ENCODE data around the gene GYPE. TPM values are rescaled to one million over a fixed set of nuclear protein-coding genes. Genes with fewer than 3 reads are reported as not detected.
"Not testable (repeated sequence)": the region's sequence is repeated elsewhere in the genome, so short reads cannot be mapped to it uniquely, and the experiment has no call there.

Gene GYPE
- total RNA-seq, 4 donors from 2014 or later: 0.76 TPM; not detected in 3

DNA sequence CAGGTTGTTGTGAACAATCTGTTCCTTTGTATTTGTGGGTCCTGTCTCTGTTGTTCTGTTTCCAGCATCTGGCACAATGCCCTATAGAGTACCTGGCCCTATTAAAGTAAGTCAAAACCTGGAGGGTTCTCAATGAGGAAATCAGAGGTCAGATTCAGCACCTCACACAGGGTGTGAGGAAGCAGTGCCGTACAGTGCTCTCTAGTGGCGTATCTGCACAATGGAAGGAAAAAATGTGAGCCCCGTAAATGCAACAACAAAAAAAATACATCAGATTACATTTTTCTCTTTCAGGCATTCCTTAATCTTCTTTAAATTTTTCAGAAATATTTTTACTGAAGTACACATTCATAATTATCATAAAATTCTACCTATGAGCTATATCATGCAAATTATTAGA, 2.5 kb upstream of the GYPE start:
- peak in 1 of 6 experiments; percentile 33 for TF ChIP-seq CTCF (IDR thresholded peaks at IDR 0.05)
- not testable (repeated sequence) for H3K9me3 ChIP-seq, H3K4me1 ChIP-seq, H3K36me3 ChIP-seq, H3K27ac ChIP-seq, H3K4me3 ChIP-seq, H3K27me3 ChIP-seq
- DNase-seq: peak in 1 of 3 donors; percentile 44

GRCh38 chr4:143904431-143904830, 928 bp downstream of the GYPE start:
- not testable (repeated sequence) for H3K4me3 ChIP-seq, H3K9me3 ChIP-seq, H3K4me1 ChIP-seq, DNase-seq, H3K27me3 ChIP-seq, H3K27ac ChIP-seq, H3K36me3 ChIP-seq

- not testable (repeated sequence) for H3K27me3 ChIP-seq, H3K4me3 ChIP-seq, H3K36me3 ChIP-seq, H3K27ac ChIP-seq, H3K9me3 ChIP-seq, DNase-seq, H3K4me1 ChIP-seq
Observed at GRCh38 chr4:143890323-143890722, 15.0 kb downstream of the GYPE start.

DNA sequence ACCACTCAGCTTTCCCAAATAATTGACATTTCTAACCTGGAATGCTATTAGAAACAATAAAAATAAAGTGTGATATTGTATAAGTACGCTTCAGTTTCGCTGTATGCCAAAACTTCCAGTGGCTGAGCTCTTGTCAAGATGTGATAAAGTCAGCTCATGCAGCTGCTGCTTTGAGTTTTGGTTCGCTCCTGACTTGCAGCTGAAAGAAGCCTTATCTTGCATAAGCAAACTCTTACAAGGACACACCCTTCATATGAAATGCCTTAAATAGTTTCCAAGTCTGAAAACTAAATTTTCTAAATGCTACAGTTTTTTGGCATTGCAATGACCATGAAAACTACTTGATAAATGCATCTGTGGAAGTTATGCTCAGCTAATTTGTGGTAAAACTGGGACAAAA, 17.2 kb downstream of the GYPE start:
- not testable (repeated sequence) for H3K9me3 ChIP-seq, DNase-seq, H3K27me3 ChIP-seq

DNA sequence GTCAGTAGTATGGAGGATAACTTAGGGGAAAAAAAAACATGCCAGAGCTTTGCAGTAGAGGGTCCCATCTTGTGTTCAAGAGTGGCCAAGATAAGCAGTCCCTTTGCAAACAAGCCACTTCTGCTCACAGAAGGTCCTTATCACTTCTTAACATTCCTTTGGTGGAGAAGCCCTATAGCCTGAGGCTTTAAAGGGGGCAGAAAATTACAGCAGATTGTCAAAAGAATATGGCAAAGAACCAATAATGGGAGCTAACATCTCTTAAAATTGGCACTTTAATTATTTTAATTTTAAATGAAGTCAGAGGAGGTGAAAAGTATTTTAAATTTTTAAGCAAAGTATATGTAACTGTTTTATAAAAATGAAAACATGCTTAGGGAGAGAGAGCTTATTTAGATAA, 20.4 kb downstream of the GYPE start:
- H3K4me1 ChIP-seq, H3K4me3 ChIP-seq, H3K9me3 ChIP-seq, DNase-seq, H3K27ac ChIP-seq, H3K27me3 ChIP-seq, H3K36me3 ChIP-seq: not testable (repeated sequence)

More for the DNA sequence above, 17.2 kb downstream of the GYPE start:
- H3K36me3 ChIP-seq, H3K4me3 ChIP-seq, H3K4me1 ChIP-seq, H3K27ac ChIP-seq: not testable (repeated sequence)

GRCh38 chr4:143883529-143883928, 21.8 kb downstream of the GYPE start:
- no peak for DNase-seq
- no peak overlapping the region for H3K27ac ChIP-seq
- no peak for TF ChIP-seq POLR2A (IDR thresholded peaks at IDR 0.05)
- no peak for TF ChIP-seq CTCF (IDR thresholded peaks at IDR 0.05)
- no peak overlapping the region for H3K4me3 ChIP-seq
- no peaks in the 10 kb centered on the region for H3K4me1 ChIP-seq
- no peaks in the 10 kb centered on the region for H3K9me3 ChIP-seq
- no peaks in the 10 kb centered on the region for H3K36me3 ChIP-seq
- no peaks in the 10 kb centered on the region for H3K27me3 ChIP-seq

DNA sequence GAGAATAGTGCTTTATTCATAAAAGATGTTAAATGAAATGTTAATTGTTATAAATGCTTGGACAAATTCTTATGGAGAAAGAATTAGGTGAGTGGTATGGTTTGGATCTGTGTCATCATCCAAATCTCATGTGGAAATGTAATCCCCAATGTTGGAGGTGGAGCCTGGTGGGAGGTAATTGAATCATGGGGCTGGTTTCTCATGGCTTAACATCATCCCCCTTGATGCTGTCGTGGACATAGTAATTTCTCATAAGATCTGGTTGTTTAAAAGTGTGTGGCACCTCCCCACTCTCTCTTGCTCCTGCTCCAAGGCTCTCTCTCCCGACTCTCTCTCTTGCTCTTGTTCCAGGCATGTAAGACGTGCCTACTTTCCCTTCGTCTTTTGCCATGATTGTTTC, 22.5 kb downstream of the GYPE start:
- Histone ChIP-seq H3K4me1 (no peaks in the 10 kb centered on the region), H3K27me3 (no peaks in the 10 kb centered on the region), H3K4me3 (no peak overlapping the region), H3K27ac (no peak overlapping the region), H3K9me3 (no peaks in the 10 kb centered on the region), H3K36me3 (no peaks in the 10 kb centered on the region)
- TF ChIP-seq CTCF (IDR thresholded peaks at IDR 0.05): no peak
- no peak for TF ChIP-seq POLR2A (IDR thresholded peaks at IDR 0.05)
- DNase-seq: no peak

GRCh38 chr4:143879561-143879960, 25.8 kb downstream of the GYPE start:
- H3K4me1 ChIP-seq, H3K4me3 ChIP-seq, DNase-seq, H3K9me3 ChIP-seq, H3K27ac ChIP-seq, H3K36me3 ChIP-seq, H3K27me3 ChIP-seq: not testable (repeated sequence)

- not testable (repeated sequence) for H3K4me1 ChIP-seq, H3K36me3 ChIP-seq, H3K9me3 ChIP-seq, DNase-seq, H3K27ac ChIP-seq, H3K27me3 ChIP-seq, H3K4me3 ChIP-seq
Observed at GRCh38 chr4:143875357-143875756, 30.0 kb downstream of the GYPE start.

DNA sequence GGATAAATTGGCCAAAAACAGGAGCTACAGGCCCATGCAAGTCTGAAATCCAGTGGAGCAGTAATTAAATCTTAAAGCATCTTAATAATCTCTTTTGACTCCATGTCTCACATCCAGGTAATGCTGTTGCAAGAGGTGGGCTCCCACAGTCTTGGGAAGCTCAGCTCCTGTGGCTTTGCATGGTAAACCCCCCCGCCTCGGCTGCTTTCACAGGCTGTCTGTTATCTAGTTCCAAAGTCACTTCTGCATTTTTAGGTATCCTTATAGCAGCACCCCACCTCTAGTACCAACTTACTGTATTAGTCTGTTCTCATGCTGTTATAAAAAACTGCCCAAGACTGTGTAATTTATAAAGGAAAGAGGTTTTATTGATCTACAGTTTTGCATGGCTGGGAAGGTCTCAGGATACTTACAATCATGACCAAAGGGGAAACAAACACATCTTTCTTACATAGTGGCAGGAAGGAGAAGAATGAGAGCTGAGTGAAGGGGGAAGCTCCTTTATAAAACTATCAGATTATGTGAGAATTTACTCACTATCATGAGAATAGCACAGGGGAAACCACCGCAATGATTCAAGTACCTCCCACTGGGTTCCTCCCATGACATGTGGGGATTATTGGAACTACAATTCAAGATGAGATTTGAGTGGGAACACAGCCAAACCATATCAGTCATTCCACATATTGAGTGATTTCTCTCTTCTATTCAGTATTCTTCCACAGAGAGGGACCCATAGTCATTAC, 34.7 kb downstream of the GYPE start:
- H3K27ac ChIP-seq, H3K27me3 ChIP-seq, H3K4me3 ChIP-seq, H3K9me3 ChIP-seq, DNase-seq, H3K4me1 ChIP-seq, H3K36me3 ChIP-seq: not testable (repeated sequence)

GRCh38 chr4:143869925-143870324, 35.4 kb downstream of the GYPE start:
- not testable (repeated sequence) for H3K4me3 ChIP-seq, H3K9me3 ChIP-seq, DNase-seq, H3K4me1 ChIP-seq, H3K27me3 ChIP-seq, H3K36me3 ChIP-seq, H3K27ac ChIP-seq

- H3K4me3 ChIP-seq, H3K4me1 ChIP-seq, H3K36me3 ChIP-seq, H3K27me3 ChIP-seq, H3K27ac ChIP-seq, DNase-seq, H3K9me3 ChIP-seq: not testable (repeated sequence)
Observed at GRCh38 chr4:143862716-143863115, 42.6 kb downstream of the GYPE start.

Data from Peyer's patch (tissue), 4 donors.